K562 (cell line): Measurements from ENCODE around the gene ZNF135. TPM values are rescaled to one million over a fixed set of nuclear protein-coding genes. Genes with fewer than 3 reads are reported as not detected.

Experiments used
- ATAC-seq: fragments of 200-7000 bp; cut with Tn5 transposase; 3 replicates; pipeline ENCODE4 v1.9.1; 2020; ENCODE audit warnings: moderate library complexity
- BruUV-seq: library from RNA; stranded (reverse); fragments of 400-500 nt; replicated peaks from 2 replicates; lab custom pipeline; 2021; lab: Mats Ljungman, UMichigan
- CTCF ChIA-PET: fragments of 300-600 bp; formaldehyde crosslinking; extraction: SDS; loops from one replicate; lab custom pipeline; 2021; ENCODE audit warnings: low intra/inter-chr PET ratio; lab: Yijun Ruan, JAX
- POLR2A ChIA-PET: fragments of 300-600, 350-650 bp; sonication (Branson Sonifier 250); formaldehyde crosslinking; extraction: SDS; loops from one replicate; lab custom pipeline; 2021; ENCODE audit warnings: antibody characterized with exemption, inconsistent platforms; lab: Yijun Ruan, JAX
- DNase-seq, 4 experiments: peaks; one replicate each; pipeline versions ENCODE4 v3.0.0 to v3.0.0-alpha.2; 2011 to 2018; ENCODE audit warnings: low spot score in 3 of 4, mixed read lengths in 3 of 4; ENCODE audit errors: extremely low read depth in 1 of 4
- FAIRE-seq: peaks from 2 replicates; lab custom pipeline; 2011; peaks lifted over from hg19 to GRCh38; lab: Jason Lieb, UNC
- H2AFZ ChIP-seq: 2 replicates; pipeline ENCODE4 v1.6.0; 2011; ENCODE audit warnings: low read depth, low read length, control low read depth, inconsistent platforms
- H3K27ac ChIP-seq: fragments of 200-600 bp; 3 replicates; pipeline ENCODE4 v1.8.0; 2011; ENCODE audit warnings: low read depth, mild to moderate bottlenecking, control low read depth, inconsistent platforms, low read length, moderate library complexity, mixed read lengths; ENCODE audit errors: extremely low read depth
- H3K27me3 ChIP-seq, 2 experiments: fragments of 300-600 bp in 1 of 2; 2 replicates in 1 of 2; 3 replicates in 1 of 2; pipeline versions ENCODE4 v1.6.0 to v1.8.0; 2011; ENCODE audit warnings: inconsistent platforms in 2 of 2, low read length in 2 of 2, mild to moderate bottlenecking in 1 of 2, mixed read lengths in 1 of 2, moderate library complexity in 1 of 2; ENCODE audit not compliant: control insufficient read depth in 2 of 2, insufficient read depth in 2 of 2
- H3K36me3 ChIP-seq: fragments of 300-600 bp; 3 replicates; pipeline ENCODE4 v1.8.0; 2011; ENCODE audit warnings: mild to moderate bottlenecking, low read length, inconsistent platforms; ENCODE audit not compliant: control insufficient read depth, insufficient read depth
- H3K4me1 ChIP-seq, 2 experiments: fragments of 200-600 bp in 1 of 2; replicated peaks in 1 of 2; 2 replicates in 1 of 2; 3 replicates in 1 of 2; pipeline versions ENCODE4 v1.5.1 to v1.8.0; 2011; ENCODE audit warnings: inconsistent platforms in 2 of 2, low read length in 2 of 2, mild to moderate bottlenecking in 1 of 2, mixed read lengths in 1 of 2, moderate library complexity in 1 of 2; ENCODE audit not compliant: control insufficient read depth in 2 of 2, insufficient read depth in 2 of 2
- H3K4me2 ChIP-seq: 2 replicates; pipeline ENCODE4 v1.6.1; 2011; ENCODE audit warnings: low read length, control low read depth, inconsistent platforms, mixed read lengths; ENCODE audit not compliant: insufficient read depth
- H3K4me3 ChIP-seq: fragments of 200-600 bp; sonication (generic), shearing (Covaris generic); 2 replicates; pipeline ENCODE4 v1.5.1; 2016; ENCODE audit warnings: control low read depth, inconsistent platforms
- H3K79me2 ChIP-seq: fragments of 200-600 bp; 3 replicates; pipeline ENCODE4 v1.8.0; 2011; ENCODE audit warnings: low read length, inconsistent platforms; ENCODE audit not compliant: control insufficient read depth, insufficient read depth
- H3K9ac ChIP-seq, 2 experiments: 2 replicates each; pipeline versions ENCODE4 v1.6.0 to v1.6.1; 2011; ENCODE audit warnings: low read depth in 2 of 2, low read length in 2 of 2, control low read depth in 1 of 2, inconsistent platforms in 1 of 2, mild to moderate bottlenecking in 1 of 2, mixed read lengths in 1 of 2; ENCODE audit not compliant: insufficient read depth in 1 of 2
- H3K9me1 ChIP-seq: one replicate; pipeline ENCODE4 v1.6.0; 2011; ENCODE audit warnings: inconsistent platforms, mild to moderate bottlenecking, low read length, moderate library complexity; ENCODE audit not compliant: control insufficient read depth, insufficient read depth
- H3K9me3 ChIP-seq: replicated peaks from 2 replicates; pipeline ENCODE4 v1.5.1; 2011; ENCODE audit warnings: low read depth, low read length, inconsistent platforms; ENCODE audit not compliant: control insufficient read depth, insufficient read depth
- H4K20me1 ChIP-seq: replicated peaks from 2 replicates; pipeline ENCODE4 v1.6.1; 2011; ENCODE audit warnings: low read length, inconsistent platforms, mixed read lengths; ENCODE audit not compliant: control insufficient read depth, insufficient read depth
- ELK3 ChIP-seq: fragments of 450-650 bp; formaldehyde crosslinking; IDR thresholded peaks from 2 replicates; pipeline ENCODE4 v1.4.0; 2020; ENCODE audit warnings: mild to moderate bottlenecking
- PRDM10 ChIP-seq: fragments of 450-650 bp; IDR thresholded peaks from 2 replicates; pipeline ENCODE4 v1.6.1; 2018; ENCODE audit not compliant: partially characterized antibody
- SIX5 ChIP-seq, 2 experiments: IDR thresholded peaks; 2 replicates each; pipeline ENCODE4 v1.6.1; 2011; ENCODE audit warnings: low read length in 2 of 2, borderline replicate concordance in 1 of 2, low read depth in 1 of 2, mild to moderate bottlenecking in 1 of 2, moderate library complexity in 1 of 2; ENCODE audit not compliant: insufficient read depth in 1 of 2
- STAT6 ChIP-seq: sonication (generic); formaldehyde crosslinking; IDR thresholded peaks from 2 replicates; pipeline ENCODE4 v1.8.1; 2023; ENCODE audit warnings: mild to moderate bottlenecking, missing genetic modification reagents
- TEAD1 ChIP-seq, 2 experiments: fragments of 450-650 bp in 1 of 2; sonication (generic) in 1 of 2; formaldehyde crosslinking; IDR thresholded peaks; 2 replicates each; pipeline versions ENCODE4 v1.4.0 to v1.8.0; 2020 to 2022; ENCODE audit warnings: mild to moderate bottlenecking in 2 of 2, missing genetic modification reagents in 1 of 2
- VEZF1 ChIP-seq: fragments of 200-800 bp; sonication (Bioruptor generic); IDR thresholded peaks from 2 replicates; pipeline ENCODE4 v1.6.1; 2017; ENCODE audit warnings: missing genetic modification characterization, missing compliant biosample characterization
- ZNF232 ChIP-seq: sonication (generic); formaldehyde crosslinking; IDR thresholded peaks from 2 replicates; pipeline ENCODE4 v1.8.0; 2022; ENCODE audit warnings: mild to moderate bottlenecking, missing genetic modification reagents
- ZNF592 ChIP-seq: fragments of 450-650 bp; IDR thresholded peaks from 2 replicates; pipeline ENCODE4 v1.6.1; 2017; ENCODE audit warnings: antibody characterized with exemption, mild to moderate bottlenecking
- WGBS: fragments of 100-300 bp; shearing (Covaris generic); methylation state at CpG from one replicate; pipeline ENCODE4 v1.1.6; 2016; ENCODE audit warnings: low coverage, mixed read lengths; ENCODE audit not compliant: insufficient coverage; ENCODE audit errors: missing lambda C conversion rate; 5-methylcytosine and 5-hydroxymethylcytosine counted together
- in situ Hi-C: fragments of 300-500 bp; cut with MboI; formaldehyde crosslinking; loops from 4 replicates; pipeline ENCODE4 v1.15.0; 2018; ENCODE audit warnings: inconsistent platforms, mixed read lengths
- intact Hi-C: fragments of 100-400 bp; cut with micrococcal nuclease; formaldehyde crosslinking; loops from 2 replicates; pipeline ENCODE4 v1.14.2; 2022
- polyA plus RNA-seq, 8 experiments: library from polyadenylated mRNA; depleted of rRNA in 4 of 8; stranded (reverse) in 5 of 8; unstranded in 3 of 8; fragments of >200 nt; fragmentation: Nextera tagmentation in 2 of 8; fragmentation: Illumina TruSeq in 1 of 8; extraction: Ambion mirVana in 2 of 8; extraction: Trizol in 1 of 8; gene quantifications; 2 replicates each; pipeline versions ENCODE4 v1.2.1 to v1.2.3, GENCODE V29; 2011 to 2014; ENCODE audit warnings: inconsistent platforms in 1 of 8, missing spikeins in 1 of 8
- total RNA-seq, 7 experiments: library from RNA; depleted of rRNA in 6 of 7; stranded (reverse); fragments of >200 nt in 6 of 7; fragmentation: Illumina TruSeq in 2 of 7; extraction: Trizol in 2 of 7; gene quantifications; 2 replicates each; pipeline versions ENCODE4 v1.2.1 to v1.2.3, GENCODE V29; 2011 to 2021; ENCODE audit warnings: low replicate concordance in 1 of 7

The ZNF135 gene
- total and polyA plus RNA-seq, 9 of the 15 experiments (the other 6 are each of a cell fraction or from before 2014, with no cell fraction given), result not detected

- DNase-seq (no peak), ATAC-seq (no peak), FAIRE-seq (no peak)
- no peaks in the 10 kb centered on the region; the same call in 1 of the 2 replicates for H3K9me3 ChIP-seq
- no peaks in the 10 kb centered on the region for H3K9me1 ChIP-seq
- in situ Hi-C loops, result loop anchor here (10.0 kb wide), 1 partner anchor 133 kb away; the partner anchor contains the start of gene ZNF329
- no peak overlapping the region for H3K9ac ChIP-seq
- H3K79me2 ChIP-seq, result no peaks in the 10 kb centered on the region
- no peak overlapping the region for H3K4me2 ChIP-seq
- no peak overlapping the region for H2AFZ ChIP-seq
- POLR2A ChIA-PET, result no interaction called here
- no peaks in the 10 kb centered on the region for H4K20me1 ChIP-seq
- 0% methylated on average over 4 of the region's 4 CpGs for WGBS
- no TSS peak for BruUV-seq
- no peak overlapping the region for H3K4me3 ChIP-seq
- H3K36me3 ChIP-seq, result no peaks in the 10 kb centered on the region
- CTCF ChIA-PET, result no interaction called here
- H3K27ac ChIP-seq, result no peak overlapping the region
- no peaks in the 10 kb centered on the region for H3K4me1 ChIP-seq
- no peaks in the 10 kb centered on the region for H3K27me3 ChIP-seq
- intact Hi-C loops, result no loop called here
- TF ChIP-seq VEZF1 (CRISPR knock-in tag) (no peak), SIX5 (IDR thresholded peaks at IDR 0.05; ENCODE audit: borderline replicate concordance in 1 of 2, insufficient read depth in 1 of 2, low read depth in 1 of 2, low read length in 2 of 2) (no peak), ZNF592 (no peak), STAT6 (CRISPR knock-in tag) (no peak), TEAD1 (CRISPR knock-in tag; IDR thresholded peaks at IDR 0.05) (no peak), ZNF232 (CRISPR knock-in tag) (no peak), ELK3 (CRISPR knock-in tag) (no peak), PRDM10 (no peak)
Observed at GRCh38 chr19:58022283-58022660, 36.8 kb upstream of the ZNF135 start.
